Right cardiac atrium (tissue), 5 donors: ENCODE measurements around the gene DHTKD1. TPM values are rescaled to one million over a fixed set of nuclear protein-coding genes. Genes with fewer than 3 reads are reported as not detected.

Experiments used
- ATAC-seq, 2 donors: fragments of 200-7000 bp; cut with Tn5 transposase; one replicate each; pipeline versions ENCODE4 v1.8.0 to v1.9.1; 2020; ENCODE audit warnings: moderate library complexity in 2 of 2, mild to moderate bottlenecking in 1 of 2
- DNase-seq, 3 donors: peaks; one replicate each; pipeline ENCODE4 v3.0.0-alpha.2; 2020
- H3K27ac ChIP-seq: one replicate; pipeline ENCODE4 v1.5.1; 2013; ENCODE audit warnings: mild to moderate bottlenecking, low read length, control low read depth, moderate library complexity
- H3K27me3 ChIP-seq: one replicate; pipeline ENCODE4 v1.6.1; 2013; ENCODE audit not compliant: control insufficient read depth, insufficient read depth
- H3K4me1 ChIP-seq: one replicate; pipeline ENCODE4 v1.6.1; 2013; ENCODE audit warnings: low read length; ENCODE audit not compliant: control insufficient read depth, insufficient read depth
- H3K4me3 ChIP-seq: one replicate; pipeline ENCODE4 v1.5.1; 2013; ENCODE audit warnings: low read length, control low read depth
- H3K9me3 ChIP-seq: one replicate; pipeline ENCODE4 v1.6.1; 2013; ENCODE audit warnings: low read length; ENCODE audit not compliant: control insufficient read depth
- WGBS: extraction: QIAGEN DNeasy Blood & Tissue Kit; methylation state at CpG from one replicate; pipeline ENCODE4 v1.1.7; 2013; 5-methylcytosine and 5-hydroxymethylcytosine counted together
- intact Hi-C, 4 donors: fragments of 100-400 bp; cut with DNase I; formaldehyde crosslinking; loops; one replicate each; pipeline versions ENCODE4 v1.11.0 to v1.14.0; 2022 to 2023
- polyA plus RNA-seq: library from polyadenylated mRNA; stranded (reverse); fragments of 200-250 nt; gene quantifications from one replicate; pipeline ENCODE4 v1.2.3, GENCODE V29; 2013
- total RNA-seq, 4 donors: library from RNA; stranded (reverse); fragmentation: NEBNext Ultra II Directional; extraction: Animal tissue kit (Norgen Biotek cat#: 25700); gene quantifications; one replicate each; pipeline ENCODE4 v1.2.1, GENCODE V29; 2021
- donor health status: healthy with polysubstance abuse.
- donor health status: DM: no; HTN: yes; CAD: no.
- donor health status: DM: no; HTN: no; CAD: no.
- donor health status: DM: no; HTN: yes; CAD: no; lungs with severe emphysema.
- donor health status: DM: yes; HTN: yes; CAD: no.

DHTKD1 gene
- total and polyA plus RNA-seq, 5 donors: 7.6 to 28.5 (median 18.9) TPM

DNA sequence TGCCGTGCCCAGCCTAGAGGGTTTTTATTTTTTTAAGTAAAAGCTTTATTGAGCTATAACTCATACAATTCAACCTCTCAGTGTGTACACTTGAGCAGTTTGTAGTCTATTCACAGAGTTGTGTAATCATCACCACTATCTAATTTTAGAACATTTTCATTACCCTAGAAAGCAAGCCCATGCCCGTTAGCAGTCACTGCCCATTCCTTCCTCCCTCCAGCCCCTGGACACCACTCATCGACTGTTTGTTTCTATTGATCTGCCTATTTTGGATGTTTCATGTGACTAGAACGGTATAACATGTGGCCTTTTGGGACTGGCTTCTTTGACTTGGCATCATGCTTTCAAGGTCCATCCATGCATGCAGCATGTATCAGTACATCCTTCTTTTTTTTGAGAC, 35.0 kb downstream of the DHTKD1 start:
- Histone ChIP-seq H3K27me3 (no peaks in the 10 kb centered on the region), H3K9me3 (no peaks in the 10 kb centered on the region), H3K27ac (no peak overlapping the region), H3K4me3 (no peak overlapping the region), H3K4me1 (no peaks in the 10 kb centered on the region)
- WGBS: 86% methylated on average over 4 of the region's 4 CpGs
- DNase-seq (no peak), ATAC-seq (no peak)
- intact Hi-C loops: no loop called here

GRCh38 chr10:12107781-12108180, 39.0 kb downstream of the DHTKD1 start:
- DNase-seq: no peak
- Histone ChIP-seq H3K27me3 (no peaks in the 10 kb centered on the region), H3K4me3 (no peak overlapping the region), H3K27ac (no peak overlapping the region), H3K9me3 (no peaks in the 10 kb centered on the region), H3K4me1 (no peaks in the 10 kb centered on the region)
- no peak for ATAC-seq
- intact Hi-C loops: no loop called here
- WGBS: 79% methylated on average over 14 of the region's 14 CpGs

DNA sequence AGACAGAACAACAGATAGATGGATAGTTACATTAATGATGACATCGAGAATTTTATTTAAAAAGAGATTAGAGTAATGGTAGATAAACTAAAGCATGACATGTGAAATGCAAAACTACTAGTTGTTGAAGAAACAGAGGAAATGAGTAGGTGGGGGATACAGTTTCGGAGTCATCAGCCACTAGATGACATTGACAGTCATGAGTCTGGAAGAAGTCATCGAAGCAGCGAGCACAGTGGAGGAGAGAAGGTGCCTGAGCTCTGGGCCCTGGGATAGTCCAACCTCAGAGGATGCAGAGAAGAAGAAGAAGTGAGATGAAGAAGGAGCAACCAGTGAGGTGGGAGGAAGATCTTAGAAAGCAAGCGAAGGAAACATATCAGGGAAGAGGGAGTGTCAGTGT, 40.5 kb downstream of the DHTKD1 start:
- WGBS: 98% methylated on average over 5 of the region's 5 CpGs
- no peak overlapping the region for H3K4me3 ChIP-seq
- ATAC-seq: no peak
- no peak for DNase-seq
- H3K4me1 ChIP-seq: no peaks in the 10 kb centered on the region
- no peaks in the 10 kb centered on the region for H3K27me3 ChIP-seq
- H3K27ac ChIP-seq: no peak overlapping the region
- intact Hi-C loops: no loop called here
- H3K9me3 ChIP-seq: no peaks in the 10 kb centered on the region

GRCh38 chr10:12111528-12111927, 42.8 kb downstream of the DHTKD1 start:
- H3K4me1 ChIP-seq: no peaks in the 10 kb centered on the region
- no peak overlapping the region for H3K27ac ChIP-seq
- no peaks in the 10 kb centered on the region for H3K27me3 ChIP-seq
- DNase-seq (no peak), ATAC-seq (no peak)
- H3K9me3 ChIP-seq: no peaks in the 10 kb centered on the region
- intact Hi-C loops: no loop called here
- H3K4me3 ChIP-seq: no peak overlapping the region

GRCh38 chr10:12113627-12114026, 44.9 kb downstream of the DHTKD1 start:
- Histone ChIP-seq H3K9me3 (no peaks in the 10 kb centered on the region), H3K27me3 (no peaks in the 10 kb centered on the region), H3K4me1 (no peaks in the 10 kb centered on the region), H3K4me3 (no peak overlapping the region), H3K27ac (no peak overlapping the region)
- DNase-seq (no peak), ATAC-seq (no peak)
- intact Hi-C loops: no loop called here
- WGBS: 99% methylated on average over 2 of the region's 2 CpGs

- Histone ChIP-seq H3K27me3 (no peaks in the 10 kb centered on the region), H3K4me1 (no peaks in the 10 kb centered on the region), H3K9me3 (no peaks in the 10 kb centered on the region), H3K4me3 (no peak overlapping the region), H3K27ac (no peak overlapping the region)
- intact Hi-C loops: no loop called here
- 91% methylated on average over 4 of the region's 4 CpGs for WGBS
- ATAC-seq (no peak), DNase-seq (no peak)
Measured at GRCh38 chr10:12121673-12122072, 52.9 kb downstream of the DHTKD1 start.

- Histone ChIP-seq H3K4me1 (no peaks in the 10 kb centered on the region), H3K27ac (peak within 1 kb of the TSS; percentile 99), H3K4me3 (peak within 1 kb of the TSS; percentile 79), H3K9me3 (no peaks in the 10 kb centered on the region), H3K27me3 (no peaks in the 10 kb centered on the region)
- WGBS: under 1% methylated on average over 108 of the region's 108 CpGs
- peak; percentile 99 for ATAC-seq
- intact Hi-C loops: no loop called here
- peak; percentile 96 to 99 (median 98) for DNase-seq
Measured at GRCh38 chr10:12129222-12130111, 60.7 kb downstream of the DHTKD1 start, which contains the start of gene SEC61A2. SEC61A2 (plus strand) TSS chr10:12129677; CDS start chr10:12129788, 111 bp downstream.

GRCh38 chr10:12130237-12130872, 61.6 kb downstream of the DHTKD1 start:
- DNase-seq (peak in 1 of 3 donors; percentile 22), ATAC-seq (peak; percentile 27 to 61)
- intact Hi-C loops: no loop called here
- Histone ChIP-seq H3K4me1 (no peaks in the 10 kb centered on the region), H3K27ac (no peak overlapping the region), H3K27me3 (no peaks in the 10 kb centered on the region), H3K9me3 (no peaks in the 10 kb centered on the region), H3K4me3 (peak overlapping the region; percentile 79)
- 31% methylated on average over 11 of the region's 11 CpGs for WGBS

DNA sequence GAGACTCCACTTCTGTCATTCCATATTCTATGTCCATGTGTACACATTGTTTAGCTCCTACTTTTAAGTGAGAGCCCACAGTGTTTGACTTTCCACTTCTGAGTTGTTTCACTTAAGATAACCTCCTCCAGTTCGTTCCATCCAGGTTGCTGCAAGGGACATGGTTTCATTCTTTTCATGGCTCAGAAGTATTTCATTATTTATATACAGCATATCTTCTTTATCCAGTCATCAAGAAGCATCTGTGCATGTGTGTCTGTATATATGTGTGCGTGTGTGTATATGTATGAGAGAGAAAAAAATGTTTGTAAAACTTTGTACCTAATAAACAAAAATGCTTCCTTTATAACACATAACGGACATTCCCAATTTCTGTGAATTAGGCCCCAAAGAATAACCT, 66.9 kb downstream of the DHTKD1 start:
- intact Hi-C loops: no loop called here

DNA sequence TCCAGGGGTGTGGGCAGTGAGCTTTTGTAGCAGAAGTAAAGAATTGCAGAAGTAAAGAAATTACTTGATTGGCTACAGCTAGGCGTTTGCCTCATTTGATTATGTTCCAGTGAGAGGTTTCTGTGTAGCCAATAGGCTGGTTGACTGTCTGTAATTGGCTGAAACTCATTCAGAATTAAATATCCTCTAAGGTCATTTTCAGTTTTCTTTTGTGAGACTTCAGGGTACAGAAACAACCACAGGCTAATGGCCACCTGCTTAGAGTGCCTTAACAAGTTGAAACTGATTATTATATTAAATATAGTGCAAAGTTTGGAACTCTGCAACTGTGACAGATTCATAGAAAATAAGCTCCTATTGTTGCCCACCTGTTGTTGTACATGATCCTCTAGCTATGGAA, 71.3 kb downstream of the DHTKD1 start:
- intact Hi-C loops: no loop called here
- 93% methylated on average over 1 of the region's 1 CpG for WGBS
- Histone ChIP-seq H3K27me3 (no peaks in the 10 kb centered on the region), H3K27ac (no peak overlapping the region), H3K4me1 (no peaks in the 10 kb centered on the region), H3K9me3 (no peaks in the 10 kb centered on the region), H3K4me3 (no peak overlapping the region)
- DNase-seq (no peak), ATAC-seq (no peak)

More for the DNA sequence above, 66.9 kb downstream of the DHTKD1 start:
- Histone ChIP-seq H3K27me3 (no peaks in the 10 kb centered on the region), H3K9me3 (no peaks in the 10 kb centered on the region), H3K4me3 (no peak overlapping the region), H3K4me1 (no peaks in the 10 kb centered on the region), H3K27ac (no peak overlapping the region)
- 86% methylated on average over 3 of the region's 3 CpGs for WGBS
- no peak for DNase-seq
- no peak for ATAC-seq

DNA sequence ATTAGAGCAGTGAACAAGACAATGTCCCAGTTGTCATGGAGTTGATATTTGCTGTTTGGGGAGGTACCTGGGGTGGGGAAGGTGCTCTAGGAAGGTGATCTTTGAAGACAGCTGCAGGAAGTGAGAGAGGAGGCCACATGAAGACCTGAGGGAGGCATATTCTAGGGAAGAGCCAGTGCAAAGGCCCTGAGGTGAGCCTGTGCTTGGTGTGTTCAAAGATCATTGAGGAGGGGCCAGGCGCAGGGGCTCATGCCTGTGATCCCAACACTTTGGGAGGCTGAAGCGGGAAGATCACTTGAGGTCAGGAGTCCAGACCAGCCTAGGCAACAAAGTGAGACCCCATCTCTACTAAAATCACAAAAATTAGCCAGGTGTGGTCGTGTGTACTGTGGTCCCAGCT, 75.8 kb downstream of the DHTKD1 start:
- Histone ChIP-seq H3K27me3 (no peaks in the 10 kb centered on the region), H3K27ac (no peak overlapping the region), H3K4me3 (no peak overlapping the region), H3K9me3 (no peaks in the 10 kb centered on the region), H3K4me1 (no peaks in the 10 kb centered on the region)
- ATAC-seq (no peak), DNase-seq (no peak)
- 95% methylated on average over 3 of the region's 3 CpGs for WGBS
- intact Hi-C loops: no loop called here
